Measurements from ENCODE around the gene UTP3.
"Not testable (repeated sequence)": the region's sequence is repeated elsewhere in the genome, so short reads cannot be mapped to it uniquely, and the experiment has no call there.

- not testable (repeated sequence) for TF ChIP-seq CTCF, POLR2A (IDR thresholded peaks at IDR 0.05)
Observed at GRCh38 chr4:70661309-70661922, 26.9 kb upstream of the UTP3 start.
